Parathyroid adenoma (tissue), 2 donors: Measurements from ENCODE around the gene PTPRD.

ENCODE experiments used
- H2AFZ ChIP-seq: fragments of 300-600 bp; sonication (generic); one replicate; pipeline ENCODE4 v1.7.0; 2017; ENCODE audit warnings: antibody characterized with exemption, mild to moderate bottlenecking
- H3K27ac ChIP-seq: fragments of 300-600 bp; sonication (generic); one replicate; pipeline ENCODE4 v1.7.0; 2017
- H3K27me3 ChIP-seq: fragments of 300-600 bp; sonication (generic); one replicate; pipeline ENCODE4 v1.7.0; 2017; ENCODE audit warnings: low read length; ENCODE audit not compliant: control insufficient read depth, insufficient read depth
- H3K36me3 ChIP-seq: fragments of 300-600 bp; sonication (generic); one replicate; pipeline ENCODE4 v1.7.0; 2017; ENCODE audit warnings: low read length; ENCODE audit not compliant: control insufficient read depth, insufficient read depth
- H3K4me1 ChIP-seq: fragments of 300-600 bp; sonication (generic); one replicate; pipeline ENCODE4 v1.7.0; 2017; ENCODE audit warnings: control low read depth
- H3K4me2 ChIP-seq: fragments of 300-600 bp; sonication (generic); one replicate; pipeline ENCODE4 v1.7.0; 2017; ENCODE audit warnings: low read length
- H3K4me3 ChIP-seq: fragments of 300-600 bp; sonication (generic); one replicate; pipeline ENCODE4 v1.7.0; 2017; ENCODE audit warnings: low read depth, low read length
- H3K79me2 ChIP-seq: fragments of 300-600 bp; sonication (generic); one replicate; pipeline ENCODE4 v1.7.0; 2017; ENCODE audit warnings: control low read depth
- H3K9ac ChIP-seq: fragments of 300-600 bp; sonication (generic); one replicate; pipeline ENCODE4 v1.7.0; 2017; ENCODE audit warnings: mild to moderate bottlenecking
- H3K9me3 ChIP-seq: fragments of 300-600 bp; sonication (generic); one replicate; pipeline ENCODE4 v1.7.0; 2017; ENCODE audit warnings: low read length; ENCODE audit not compliant: control insufficient read depth
- CTCF ChIP-seq: fragments of 300-600 bp; sonication (generic); IDR thresholded peaks from one replicate; pipeline ENCODE4 v1.7.0; 2017; ENCODE audit warnings: antibody characterized with exemption, mild to moderate bottlenecking
- donor health status: primary hyperparathyroidism.

PTPRD gene

DNA sequence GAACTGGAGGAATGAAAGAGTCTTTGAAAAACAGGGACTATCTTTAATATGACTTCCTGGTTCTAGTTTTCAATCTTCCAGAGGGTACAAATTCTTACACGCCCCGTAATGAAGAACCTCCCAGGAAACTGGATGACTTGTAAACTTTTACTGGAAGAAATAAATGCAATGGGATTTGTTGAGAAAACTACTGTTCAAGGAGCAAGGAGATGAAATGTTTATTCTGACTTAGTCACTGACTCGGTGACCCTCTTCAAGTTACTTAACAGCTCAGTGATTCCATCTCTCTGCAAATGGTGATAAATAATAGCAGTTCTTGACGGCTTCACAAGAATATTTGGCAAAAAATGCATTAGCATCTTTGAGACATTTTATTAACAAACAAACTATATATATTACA is 858.6 kb downstream of the PTPRD start:
- H3K4me1 ChIP-seq, result no peaks in the 10 kb centered on the region
- H3K27ac ChIP-seq, result no peak overlapping the region
- H3K27me3 ChIP-seq, result no peaks in the 10 kb centered on the region
- no peak overlapping the region for H3K4me3 ChIP-seq
- H3K79me2 ChIP-seq, result no peaks in the 10 kb centered on the region
- H3K9ac ChIP-seq, result no peak overlapping the region
- no peak overlapping the region for H2AFZ ChIP-seq
- no peak for TF ChIP-seq CTCF
- no peaks in the 10 kb centered on the region for H3K36me3 ChIP-seq
- no peak overlapping the region for H3K4me2 ChIP-seq
- no peaks in the 10 kb centered on the region for H3K9me3 ChIP-seq

- TF ChIP-seq CTCF, result no peak
- no peaks in the 10 kb centered on the region for H3K79me2 ChIP-seq
- H3K36me3 ChIP-seq, result no peaks in the 10 kb centered on the region
- H3K4me1 ChIP-seq, result no peaks in the 10 kb centered on the region
- H3K4me2 ChIP-seq, result no peak overlapping the region
- H3K27ac ChIP-seq, result no peak overlapping the region
- no peak overlapping the region for H2AFZ ChIP-seq
- H3K9ac ChIP-seq, result no peak overlapping the region
- H3K9me3 ChIP-seq, result no peaks in the 10 kb centered on the region
- H3K4me3 ChIP-seq, result no peak overlapping the region
- no peaks in the 10 kb centered on the region for H3K27me3 ChIP-seq
These were observed 859.5 kb downstream of the PTPRD start for GRCh38 chr9:9753266-9753665.

GRCh38 chr9:9752722-9753121 is 860.1 kb downstream of the PTPRD start:
- Histone ChIP-seq H3K9me3 (no peaks in the 10 kb centered on the region), H3K4me3 (no peak overlapping the region), H3K36me3 (no peaks in the 10 kb centered on the region), H3K27ac (no peak overlapping the region), H2AFZ (no peak overlapping the region), H3K4me2 (no peak overlapping the region), H3K79me2 (no peaks in the 10 kb centered on the region), H3K4me1 (no peaks in the 10 kb centered on the region), H3K9ac (no peak overlapping the region), H3K27me3 (no peaks in the 10 kb centered on the region)
- TF ChIP-seq CTCF, result no peak

DNA sequence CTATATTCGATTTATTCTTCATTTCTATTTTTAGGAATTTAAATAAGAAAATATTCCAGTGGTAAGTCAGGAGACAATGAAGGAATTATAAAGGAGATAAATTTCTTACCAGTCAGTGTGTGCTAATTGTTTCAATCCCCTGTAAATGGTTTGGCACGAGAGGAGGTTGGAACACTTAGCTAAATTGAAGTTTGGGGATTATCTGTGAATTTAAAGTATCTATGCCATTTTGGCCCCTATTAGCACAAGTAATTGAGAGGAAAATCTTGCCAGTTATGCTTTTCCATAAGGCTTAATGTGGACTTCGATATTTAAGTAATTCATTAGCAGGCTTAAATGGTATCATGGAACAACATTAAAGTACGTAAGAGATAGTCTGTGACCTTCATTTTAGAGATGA is 860.8 kb downstream of the PTPRD start:
- Histone ChIP-seq H2AFZ (no peak overlapping the region), H3K36me3 (no peaks in the 10 kb centered on the region), H3K4me2 (no peak overlapping the region), H3K79me2 (no peaks in the 10 kb centered on the region), H3K27ac (no peak overlapping the region), H3K4me3 (no peak overlapping the region), H3K27me3 (no peaks in the 10 kb centered on the region), H3K9ac (no peak overlapping the region), H3K9me3 (no peaks in the 10 kb centered on the region), H3K4me1 (no peaks in the 10 kb centered on the region)
- TF ChIP-seq CTCF, result no peak

DNA sequence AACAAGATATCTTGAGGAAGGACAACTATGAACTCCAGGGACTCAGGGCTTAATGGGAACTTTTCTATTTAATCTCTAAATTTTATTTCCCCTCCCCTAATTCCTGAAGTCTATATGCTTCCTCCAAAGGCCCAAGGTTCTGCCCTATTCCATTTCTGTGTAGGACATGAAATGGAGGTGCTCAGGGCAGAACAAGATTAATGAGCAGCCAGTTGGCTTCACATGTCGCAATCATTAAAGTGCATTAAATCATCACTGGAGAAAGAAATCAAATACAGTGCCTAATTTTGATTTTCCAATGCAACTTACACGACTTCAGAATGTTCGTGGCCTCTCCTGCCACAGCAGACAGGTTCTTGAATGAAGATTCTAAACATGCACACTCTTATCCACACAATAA is 862.1 kb downstream of the PTPRD start:
- H3K4me1 ChIP-seq, result no peaks in the 10 kb centered on the region
- H3K4me3 ChIP-seq, result no peak overlapping the region
- no peaks in the 10 kb centered on the region for H3K27me3 ChIP-seq
- H3K79me2 ChIP-seq, result no peaks in the 10 kb centered on the region
- H3K36me3 ChIP-seq, result no peaks in the 10 kb centered on the region
- H3K4me2 ChIP-seq, result no peak overlapping the region
- no peak overlapping the region for H2AFZ ChIP-seq
- H3K27ac ChIP-seq, result no peak overlapping the region
- no peak overlapping the region for H3K9ac ChIP-seq
- H3K9me3 ChIP-seq, result no peaks in the 10 kb centered on the region
- no peak for TF ChIP-seq CTCF
